RWPE2 (cell line): ENCODE data around the gene HAND1.

Source experiments
- ATAC-seq: fragments of 200-7000 bp; cut with Tn5 transposase; 3 replicates; pipeline ENCODE4 v1.9.1; 2021; ENCODE audit warnings: low read depth
- DNase-seq: peaks from one replicate; pipeline ENCODE4 v3.0.0-alpha.2; 2020; ENCODE audit warnings: low spot score
- H3K27ac ChIP-seq: fragments of 450-650 bp; 2 replicates; pipeline ENCODE4 v1.5.1; 2017; ENCODE audit warnings: mild to moderate bottlenecking; ENCODE audit not compliant: poor library complexity, severe bottlenecking
- H3K27me3 ChIP-seq: fragments of 250-450 bp; sonication (Bioruptor Pico); 2 replicates; pipeline ENCODE4 v1.5.1; 2021; ENCODE audit warnings: mild to moderate bottlenecking, moderate library complexity; ENCODE audit not compliant: insufficient read depth, poor library complexity, severe bottlenecking
- H3K36me3 ChIP-seq: fragments of 250-450 bp; sonication (Bioruptor Pico); 2 replicates; pipeline ENCODE4 v1.5.1; 2020; ENCODE audit warnings: low read depth, mild to moderate bottlenecking, moderate library complexity
- H3K4me1 ChIP-seq: fragments of 250-450 bp; sonication (Bioruptor Pico); 2 replicates; pipeline ENCODE4 v1.5.1; 2021; ENCODE audit warnings: mild to moderate bottlenecking, moderate library complexity; ENCODE audit not compliant: insufficient read depth, poor library complexity, severe bottlenecking
- H3K4me3 ChIP-seq: fragments of 250-450 bp; sonication (Bioruptor Pico); 2 replicates; pipeline ENCODE4 v1.5.1; 2021; ENCODE audit warnings: mild to moderate bottlenecking, moderate library complexity; ENCODE audit not compliant: severe bottlenecking
- H3K9me3 ChIP-seq: fragments of 250-450 bp; sonication (Bioruptor Pico); 2 replicates; pipeline ENCODE4 v1.5.1; 2021; ENCODE audit warnings: mild to moderate bottlenecking, moderate library complexity; ENCODE audit not compliant: severe bottlenecking
- CTCF ChIP-seq: fragments of 450-650 bp; IDR thresholded peaks from one replicate; pipeline ENCODE4 v1.5.1; 2017; ENCODE audit warnings: mild to moderate bottlenecking, moderate library complexity; ENCODE audit not compliant: poor library complexity, severe bottlenecking

HAND1 gene

GRCh38 chr5:154523104-154523503, 45.1 kb upstream of the HAND1 start:
- H3K9me3 ChIP-seq, result no peaks in the 10 kb centered on the region
- H3K4me1 ChIP-seq, result peaks cover 5% of the 10 kb centered on the region
- no peaks in the 10 kb centered on the region for H3K27me3 ChIP-seq
- DNase-seq (no peak), ATAC-seq (no peak)
- TF ChIP-seq CTCF, result no peak
- no peaks in the 10 kb centered on the region for H3K36me3 ChIP-seq
- no peak overlapping the region for H3K27ac ChIP-seq
- no peak overlapping the region for H3K4me3 ChIP-seq

GRCh38 chr5:154522284-154522683, 44.3 kb upstream of the HAND1 start:
- no peak overlapping the region for H3K4me3 ChIP-seq
- TF ChIP-seq CTCF, result no peak
- no peak for DNase-seq
- no peaks in the 10 kb centered on the region for H3K36me3 ChIP-seq
- H3K4me1 ChIP-seq, result peaks cover 5% of the 10 kb centered on the region
- no peaks in the 10 kb centered on the region for H3K27me3 ChIP-seq
- H3K9me3 ChIP-seq, result no peaks in the 10 kb centered on the region
- no peak overlapping the region for H3K27ac ChIP-seq
- ATAC-seq, result no peak

- TF ChIP-seq CTCF, result no peak
- no peak overlapping the region for H3K27ac ChIP-seq
- no peak overlapping the region for H3K4me3 ChIP-seq
- no peaks in the 10 kb centered on the region for H3K27me3 ChIP-seq
- H3K9me3 ChIP-seq, result no peaks in the 10 kb centered on the region
- DNase-seq (no peak), ATAC-seq (no peak)
- H3K4me1 ChIP-seq, result peaks cover 5% of the 10 kb centered on the region
- H3K36me3 ChIP-seq, result no peaks in the 10 kb centered on the region
Observed at GRCh38 chr5:154521756-154522155, 43.7 kb upstream of the HAND1 start.

GRCh38 chr5:154520861-154521453, 42.9 kb upstream of the HAND1 start:
- Histone ChIP-seq H3K9me3 (no peaks in the 10 kb centered on the region), H3K4me3 (no peak overlapping the region), H3K27me3 (no peaks in the 10 kb centered on the region), H3K27ac (no peak overlapping the region), H3K36me3 (no peaks in the 10 kb centered on the region), H3K4me1 (peaks cover 5% of the 10 kb centered on the region)
- DNase-seq, result no peak
- peak; percentile 98 for TF ChIP-seq CTCF
- ATAC-seq, result peak; percentile 48

- TF ChIP-seq CTCF, result no peak
- Histone ChIP-seq H3K27ac (no peak overlapping the region), H3K4me3 (no peak overlapping the region), H3K36me3 (no peaks in the 10 kb centered on the region), H3K27me3 (no peaks in the 10 kb centered on the region), H3K9me3 (no peaks in the 10 kb centered on the region), H3K4me1 (peaks cover 5% of the 10 kb centered on the region)
- DNase-seq (no peak), ATAC-seq (peak; percentile 65)
Observed at GRCh38 chr5:154519359-154519758, 41.3 kb upstream of the HAND1 start.
